T-cell (primary cell): ENCODE results near the gene COPZ1. TPM values are rescaled to one million over a fixed set of nuclear protein-coding genes. Genes with fewer than 3 reads are reported as not detected.
A peak's percentile ranks its signal among the peaks of the same experiment; 100 is the strongest.
"Not testable (repeated sequence)": the region's sequence is repeated elsewhere in the genome, so short reads cannot be mapped to it uniquely, and the experiment has no call there.

Source experiments
- ATAC-seq, 4 experiments: fragments of 200-7000 bp in 3 of 4; fragments of 150-1000 bp in 1 of 4; cut with Tn5 transposase; replicated peaks in 1 of 4; 1 replicate in 3 of 4; 2 replicates in 1 of 4; pipeline ENCODE4 v1.10.0; 2021; ENCODE audit warnings: moderate library complexity in 3 of 4, mild to moderate bottlenecking in 2 of 4, moderate number of reproducible peaks in 1 of 4
- CTCF ChIA-PET, 2 donors: fragments of 300-600 bp; sonication (Branson Sonifier 250); formaldehyde crosslinking; loops; one replicate each; lab custom pipeline; 2022; ENCODE audit warnings: antibody characterized with exemption in 2 of 2; lab: Charles Lee
- POLR2A ChIA-PET, 2 donors: fragments of 300-600 bp; sonication (Branson Sonifier 250); formaldehyde crosslinking; loops; one replicate each; lab custom pipeline; 2022; ENCODE audit warnings: antibody characterized with exemption in 2 of 2; lab: Charles Lee
- DNase-seq, 35 experiments: peaks; one replicate each; pipeline versions ENCODE4 v3.0.0 to v3.0.0-alpha.2; 2013 to 2023
- H3K27ac ChIP-seq: one replicate; pipeline ENCODE4 v1.5.1; 2013; ENCODE audit warnings: low read length
- H3K27me3 ChIP-seq, 2 experiments: replicated peaks in 1 of 2; 1 replicate in 1 of 2; 2 replicates in 1 of 2; pipeline versions ENCODE4 v1.6.1 to v1.7.0; 2013; ENCODE audit warnings: low read length in 1 of 2, mixed read lengths in 1 of 2; ENCODE audit not compliant: control insufficient read depth in 2 of 2, insufficient read depth in 2 of 2; ENCODE audit errors: extremely low read depth in 1 of 2
- H3K36me3 ChIP-seq, 2 donors: 1 replicate in 1 of 2; 2 replicates in 1 of 2; pipeline versions ENCODE4 v1.6.1 to v1.7.0; 2013; ENCODE audit warnings: low read length in 1 of 2; ENCODE audit not compliant: control insufficient read depth in 2 of 2, insufficient read depth in 1 of 2; ENCODE audit errors: extremely low read depth in 1 of 2
- H3K4me1 ChIP-seq, 2 experiments: 1 replicate in 1 of 2; 2 replicates in 1 of 2; pipeline versions ENCODE4 v1.6.1 to v1.7.0; 2013; ENCODE audit warnings: low read length in 2 of 2, mixed read lengths in 1 of 2; ENCODE audit not compliant: insufficient read depth in 2 of 2, control insufficient read depth in 1 of 2; ENCODE audit errors: extremely low read depth in 1 of 2
- H3K4me3 ChIP-seq, 2 donors: 1 replicate in 1 of 2; 2 replicates in 1 of 2; pipeline versions ENCODE4 v1.5.1 to v1.7.0; 2013; ENCODE audit warnings: mild to moderate bottlenecking in 2 of 2, low read length in 1 of 2, moderate library complexity in 1 of 2; ENCODE audit not compliant: control insufficient read depth in 1 of 2; ENCODE audit errors: extremely low read depth in 1 of 2
- H3K9me3 ChIP-seq: 2 replicates; pipeline ENCODE4 v1.7.0; 2013
- H3K27ac Mint-ChIP-seq, 2 donors: one replicate each; pipeline ENCODE4 v1.8.0; 2020 to 2021; ENCODE audit warnings: mild to moderate bottlenecking in 2 of 2, mixed read lengths in 2 of 2
- H3K27me3 Mint-ChIP-seq, 2 donors: one replicate each; pipeline ENCODE4 v1.8.0; 2021 to 2022; ENCODE audit warnings: mixed read lengths in 2 of 2
- H3K36me3 Mint-ChIP-seq: one replicate; pipeline ENCODE4 v1.8.0; 2021; ENCODE audit warnings: mixed read lengths
- H3K4me1 Mint-ChIP-seq, 3 donors: one replicate each; pipeline ENCODE4 v1.8.0; 2020 to 2022; ENCODE audit warnings: mixed read lengths in 3 of 3, mild to moderate bottlenecking in 1 of 3
- H3K4me3 Mint-ChIP-seq, 3 donors: one replicate each; pipeline ENCODE4 v1.8.0; 2020 to 2022; ENCODE audit warnings: mild to moderate bottlenecking in 3 of 3, mixed read lengths in 3 of 3, moderate library complexity in 3 of 3
- H3K9me3 Mint-ChIP-seq, 3 donors: one replicate each; pipeline ENCODE4 v1.8.0; 2020 to 2022; ENCODE audit warnings: mixed read lengths in 3 of 3
- WGBS: methylation state at CpG from one replicate; pipeline ENCODE4 v1.1.5; 2013; ENCODE audit warnings: missing lambda C conversion rate; ENCODE audit not compliant: insufficient coverage; 5-methylcytosine and 5-hydroxymethylcytosine counted together
- total RNA-seq, 35 experiments: library from RNA in 6 of 35; stranded (reverse) in 6 of 35; fragments of 120-200 nt in 1 of 35; gene quantifications; one replicate each; pipeline versions ENCODE4 v1.2.1 to v1.2.4 and lab custom pipeline; 2013 to 2026

The COPZ1 gene
- total RNA-seq, 5 donors from 2014 or later (not counting 1 experiment from before 2014, with no cell fraction given), result 60.4 to 81.3 (median 74.8) TPM

- DNase-seq, result no peak
- H3K27ac ChIP-seq, result no peak overlapping the region
- ChIA-PET POLR2A (interaction anchor here in 1 of 2 donors (1.2 kb wide), 1 partner anchor 28 kb away, joined by 5 read pairs; the partner anchor contains the start of gene COPZ1), CTCF (interaction anchor here in 1 of 2 donors (0.5 kb wide), 1 partner anchor 28 kb away, joined by 4 read pairs; the partner anchor contains the start of gene COPZ1)
- no peak for ATAC-seq
- Mint-ChIP-seq H3K27ac (peak overlapping the region in 1 of 2 donors; percentile 80), H3K4me1 (peaks cover 16 to 21% (median 18%) of the 10 kb centered on the region in 3 donors), H3K9me3 (no peaks in the 10 kb centered on the region), H3K27me3 (no peaks in the 10 kb centered on the region), H3K36me3 (peaks cover 26% of the 10 kb centered on the region), H3K4me3 (peak overlapping the region in 1 of 3 donors; percentile 84)
- no peak overlapping the region for H3K4me3 ChIP-seq
- peaks cover 0 to 31% of the 10 kb centered on the region in 2 donors for H3K36me3 ChIP-seq
- no peaks in the 10 kb centered on the region for H3K9me3 ChIP-seq
- H3K4me1 ChIP-seq, result peaks cover 0 to 18% of the 10 kb centered on the region in 2 experiments
- no peaks in the 10 kb centered on the region for H3K27me3 ChIP-seq
- WGBS, result 83% methylated on average over 1 of the region's 1 CpG
These were observed 28.3 kb downstream of the COPZ1 start for GRCh38 chr12:54352891-54353874.

GRCh38 chr12:54354271-54354670, 29.3 kb downstream of the COPZ1 start:
- peaks cover 16 to 21% (median 18%) of the 10 kb centered on the region in 3 donors for H3K4me1 Mint-ChIP-seq
- POLR2A ChIA-PET, result interaction anchor here in 1 of 2 donors (0.6 kb wide), 2 partner anchors 27 to 63 kb away, joined by 3 to 8 read pairs; no protein-coding TSS in a partner anchor

GRCh38 chr12:54355104-54355815, 30.3 kb downstream of the COPZ1 start:
- no peaks in the 10 kb centered on the region for H3K9me3 ChIP-seq
- H3K4me1 ChIP-seq, result peaks cover 6 to 31% of the 10 kb centered on the region in 2 experiments
- no peaks in the 10 kb centered on the region for H3K27me3 Mint-ChIP-seq
- ChIA-PET CTCF (interaction anchor here in 1 of 2 donors (1.2 kb wide), 1 partner anchor 31 kb away, joined by 7 read pairs; the partner anchor contains the start of gene COPZ1), POLR2A (interaction anchor here in 1 of 2 donors (0.8 kb wide), 1 partner anchor 13 kb away, joined by 4 read pairs; no protein-coding TSS in a partner anchor)
- H3K36me3 ChIP-seq, result peaks cover 0 to 12% of the 10 kb centered on the region in 2 donors
- no peak overlapping the region for H3K27ac Mint-ChIP-seq
- peaks cover 16 to 22% (median 18%) of the 10 kb centered on the region in 3 donors for H3K4me1 Mint-ChIP-seq
- H3K27ac ChIP-seq, result no peak overlapping the region
- ATAC-seq (no peak), DNase-seq (no peak)
- no peaks in the 10 kb centered on the region for H3K9me3 Mint-ChIP-seq
- 86% methylated on average over 4 of the region's 6 CpGs for WGBS
- peaks cover 15% of the 10 kb centered on the region for H3K36me3 Mint-ChIP-seq
- H3K27me3 ChIP-seq, result no peaks in the 10 kb centered on the region
- no peak overlapping the region for H3K4me3 ChIP-seq
- H3K4me3 Mint-ChIP-seq, result no peak overlapping the region

More at GRCh38 chr12:54354271-54354670, 29.3 kb downstream of the COPZ1 start:
- ATAC-seq, H3K27ac ChIP-seq, H3K27me3 ChIP-seq, H3K4me3 Mint-ChIP-seq, DNase-seq, H3K9me3 ChIP-seq, H3K4me3 ChIP-seq, H3K27ac Mint-ChIP-seq, H3K9me3 Mint-ChIP-seq, H3K27me3 Mint-ChIP-seq: not testable (repeated sequence)
- 100% methylated on average over 1 of the region's 7 CpGs for WGBS
- Histone ChIP-seq H3K36me3 (peaks cover 0 to 22% of the 10 kb centered on the region in 2 donors), H3K4me1 (peaks cover 4 to 25% of the 10 kb centered on the region in 2 experiments)
- peaks cover 23% of the 10 kb centered on the region for H3K36me3 Mint-ChIP-seq
- CTCF ChIA-PET, result interaction anchor here (0.6 kb wide), 2 partner anchors 18 to 167 kb away, joined by 3 to 4 read pairs; no protein-coding TSS in a partner anchor

- ChIA-PET CTCF (interaction anchor here in 1 of 2 donors (1.2 to 1.5 kb wide), 2 partner anchors 13 to 31 kb away, joined by 3 to 7 read pairs; partner anchors contain the start of gene COPZ1), POLR2A (interaction anchor here in 1 of 2 donors (0.8 kb wide), 1 partner anchor 12 kb away, joined by 4 read pairs; no protein-coding TSS in a partner anchor)
- Histone ChIP-seq H3K4me1 (peaks cover 6 to 31% of the 10 kb centered on the region in 2 experiments), H3K9me3 (no peaks in the 10 kb centered on the region), H3K4me3 (no peak overlapping the region), H3K27ac (no peak overlapping the region), H3K36me3 (peaks cover 0 to 3% of the 10 kb centered on the region in 2 donors), H3K27me3 (no peaks in the 10 kb centered on the region)
- WGBS, result 90% methylated on average over 2 of the region's 3 CpGs
- DNase-seq (no peak), ATAC-seq (no peak)
- Mint-ChIP-seq H3K9me3 (no peaks in the 10 kb centered on the region), H3K36me3 (peaks cover 5% of the 10 kb centered on the region), H3K27ac (peak overlapping the region; percentile 27 to 48), H3K27me3 (no peaks in the 10 kb centered on the region), H3K4me1 (peaks cover 18 to 27% (median 20%) of the 10 kb centered on the region in 3 donors), H3K4me3 (no peak overlapping the region)
These were observed 31.3 kb downstream of the COPZ1 start for GRCh38 chr12:54356228-54356627.

GRCh38 chr12:54356951-54357356, 32.0 kb downstream of the COPZ1 start:
- H3K4me1 ChIP-seq, result peaks cover 6 to 27% of the 10 kb centered on the region in 2 experiments
- H3K4me1 Mint-ChIP-seq, result peaks cover 11 to 20% (median 13%) of the 10 kb centered on the region in 3 donors
- DNase-seq, result no peak
- CTCF ChIA-PET, result interaction anchor here in 1 of 2 donors (1.5 kb wide), 1 partner anchor 12 kb away, joined by 3 read pairs; no protein-coding TSS in a partner anchor
- H3K27me3 ChIP-seq, result no peaks in the 10 kb centered on the region
- WGBS, result 100% methylated on average over 1 of the region's 4 CpGs
- H3K27me3 Mint-ChIP-seq, result no peaks in the 10 kb centered on the region
- no peak overlapping the region for H3K27ac ChIP-seq
- no peaks in the 10 kb centered on the region for H3K36me3 ChIP-seq
- POLR2A ChIA-PET, result no interaction called here
- H3K36me3 Mint-ChIP-seq, result no peaks in the 10 kb centered on the region
- ATAC-seq, result no peak
- H3K27ac Mint-ChIP-seq, result peak overlapping the region; percentile 13 to 48
- no peak overlapping the region for H3K4me3 Mint-ChIP-seq
- H3K4me3 ChIP-seq, result no peak overlapping the region
- H3K9me3 Mint-ChIP-seq, result no peaks in the 10 kb centered on the region
- H3K9me3 ChIP-seq, result no peaks in the 10 kb centered on the region
